SU-DHL-6 (cell line): ENCODE results near the gene ITSN1.

Experiments
- H2AFZ ChIP-seq: fragments of 200-600 bp; sonication (generic); 2 replicates; pipeline ENCODE4 v1.6.1; 2014; ENCODE audit warnings: low read depth, mild to moderate bottlenecking, moderate library complexity, mixed read lengths, antibody characterized with exemption, low read length; ENCODE audit not compliant: severe bottlenecking
- H3F3A ChIP-seq: fragments of 200-600 bp; shearing (Covaris generic); 2 replicates; pipeline ENCODE4 v1.6.0; 2016; ENCODE audit warnings: antibody characterized with exemption, mild to moderate bottlenecking; ENCODE audit not compliant: insufficient read depth
- H3K27ac ChIP-seq: fragments of 200-600 bp; sonication (generic); 2 replicates; pipeline ENCODE4 v1.5.1; 2016; ENCODE audit warnings: low read depth, mild to moderate bottlenecking, low read length, moderate library complexity, mixed read lengths
- H3K27me3 ChIP-seq: fragments of 200-600 bp; sonication (generic), shearing (Covaris generic); 2 replicates; pipeline ENCODE4 v1.6.0; 2014; ENCODE audit warnings: mild to moderate bottlenecking, low read length
- H3K36me3 ChIP-seq: fragments of 200-600 bp; sonication (generic); 2 replicates; pipeline ENCODE4 v1.6.1; 2014; ENCODE audit warnings: mild to moderate bottlenecking, low read length, mixed read lengths
- H3K4me2 ChIP-seq: fragments of 300-600, 200-600 bp; shearing (Covaris generic), sonication (generic); 2 replicates; pipeline ENCODE4 v1.6.0; 2014; ENCODE audit warnings: low read length, low read depth, mild to moderate bottlenecking; ENCODE audit not compliant: poor library complexity, severe bottlenecking
- H3K4me3 ChIP-seq: fragments of 200-600 bp; sonication (generic); 2 replicates; pipeline ENCODE4 v1.5.1; 2014; ENCODE audit warnings: antibody characterized with exemption, low read length, mild to moderate bottlenecking, mixed read lengths; ENCODE audit not compliant: insufficient read depth, poor library complexity, severe bottlenecking
- H3K79me2 ChIP-seq: fragments of 200-600 bp; sonication (generic); 2 replicates; pipeline ENCODE4 v1.6.1; 2014; ENCODE audit warnings: mild to moderate bottlenecking, low read length, moderate library complexity; ENCODE audit not compliant: insufficient read depth
- H3K9ac ChIP-seq: fragments of 200-600 bp; sonication (generic); 2 replicates; pipeline ENCODE4 v1.7.0; 2014; ENCODE audit warnings: mild to moderate bottlenecking, low read length
- H3K9me2 ChIP-seq: fragments of 200-600 bp; sonication (generic); replicated peaks from 2 replicates; pipeline ENCODE4 v1.6.1; 2014; ENCODE audit warnings: low read length; ENCODE audit not compliant: insufficient read depth
- H3K9me3 ChIP-seq: fragments of 200-600 bp; sonication (generic); 2 replicates; pipeline ENCODE4 v1.6.1; 2014; ENCODE audit warnings: low read length, mixed read lengths; ENCODE audit not compliant: insufficient read depth
- H4K20me1 ChIP-seq: fragments of 200-600 bp; sonication (generic); 2 replicates; pipeline ENCODE4 v1.6.1; 2014; ENCODE audit warnings: low read depth, mild to moderate bottlenecking, antibody characterized with exemption, low read length, moderate library complexity, mixed read lengths
- EZH2phosphoT487 ChIP-seq: fragments of 200-600 bp; sonication (generic), shearing (Covaris generic); conservative IDR thresholded peaks from 2 replicates; pipeline ENCODE4 v1.6.1; 2018; ENCODE audit warnings: mild to moderate bottlenecking, antibody characterized with exemption, low read length, moderate library complexity, mixed read lengths
- TF ChIP-seq, protein P1 (sequence below): fragments of 200-600 bp; sonication (generic); IDR thresholded peaks from one replicate; pipeline ENCODE4 v1.5.1; 2017; ENCODE audit warnings: antibody characterized with exemption, mild to moderate bottlenecking, low read length, moderate library complexity; ENCODE audit not compliant: insufficient read depth, poor library complexity, severe bottlenecking

Gene ITSN1

DNA sequence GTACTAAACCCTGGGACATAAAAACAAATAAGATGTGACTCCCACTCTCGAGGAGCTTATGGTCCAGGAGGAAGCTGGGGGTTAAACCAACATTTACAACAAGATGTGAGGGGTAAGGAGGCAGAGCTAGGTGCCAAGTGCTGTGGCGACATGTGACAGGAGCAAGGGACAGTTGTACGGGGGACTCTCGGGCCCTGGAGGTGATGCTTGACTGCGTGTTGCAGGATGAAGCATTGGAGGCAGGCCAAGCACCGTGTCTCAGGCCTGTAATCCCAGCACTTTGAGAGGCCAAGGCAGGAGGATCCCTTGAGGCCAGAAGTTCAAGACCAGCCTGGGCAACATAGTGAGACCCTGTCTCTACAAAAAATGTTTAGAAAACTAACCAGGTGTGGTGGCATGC lies 236.5 kb downstream of the ITSN1 start:
- H3K9me3 ChIP-seq, result no peaks in the 10 kb centered on the region
- H3K4me2 ChIP-seq, result no peak overlapping the region
- H2AFZ ChIP-seq, result no peak overlapping the region
- no peak overlapping the region for H3K27ac ChIP-seq
- no peak for TF ChIP-seq EZH2phosphoT487
- TF ChIP-seq, protein P1, sequence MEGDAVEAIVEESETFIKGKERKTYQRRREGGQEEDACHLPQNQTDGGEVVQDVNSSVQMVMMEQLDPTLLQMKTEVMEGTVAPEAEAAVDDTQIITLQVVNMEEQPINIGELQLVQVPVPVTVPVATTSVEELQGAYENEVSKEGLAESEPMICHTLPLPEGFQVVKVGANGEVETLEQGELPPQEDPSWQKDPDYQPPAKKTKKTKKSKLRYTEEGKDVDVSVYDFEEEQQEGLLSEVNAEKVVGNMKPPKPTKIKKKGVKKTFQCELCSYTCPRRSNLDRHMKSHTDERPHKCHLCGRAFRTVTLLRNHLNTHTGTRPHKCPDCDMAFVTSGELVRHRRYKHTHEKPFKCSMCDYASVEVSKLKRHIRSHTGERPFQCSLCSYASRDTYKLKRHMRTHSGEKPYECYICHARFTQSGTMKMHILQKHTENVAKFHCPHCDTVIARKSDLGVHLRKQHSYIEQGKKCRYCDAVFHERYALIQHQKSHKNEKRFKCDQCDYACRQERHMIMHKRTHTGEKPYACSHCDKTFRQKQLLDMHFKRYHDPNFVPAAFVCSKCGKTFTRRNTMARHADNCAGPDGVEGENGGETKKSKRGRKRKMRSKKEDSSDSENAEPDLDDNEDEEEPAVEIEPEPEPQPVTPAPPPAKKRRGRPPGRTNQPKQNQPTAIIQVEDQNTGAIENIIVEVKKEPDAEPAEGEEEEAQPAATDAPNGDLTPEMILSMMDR, result no peak
- H3K36me3 ChIP-seq, result no peaks in the 10 kb centered on the region
- no peak overlapping the region for H3K4me3 ChIP-seq
- no peaks in the 10 kb centered on the region for H4K20me1 ChIP-seq
- no peaks in the 10 kb centered on the region for H3F3A ChIP-seq
- no peaks in the 10 kb centered on the region for H3K9me2 ChIP-seq
- H3K27me3 ChIP-seq, result no peaks in the 10 kb centered on the region
- no peak overlapping the region for H3K9ac ChIP-seq
- no peaks in the 10 kb centered on the region for H3K79me2 ChIP-seq

- Histone ChIP-seq H3F3A (no peaks in the 10 kb centered on the region), H3K9ac (no peak overlapping the region), H3K9me2 (no peaks in the 10 kb centered on the region), H2AFZ (no peak overlapping the region), H4K20me1 (no peaks in the 10 kb centered on the region), H3K79me2 (no peaks in the 10 kb centered on the region), H3K36me3 (no peaks in the 10 kb centered on the region), H3K4me2 (no peak overlapping the region), H3K9me3 (no peaks in the 10 kb centered on the region), H3K27me3 (no peaks in the 10 kb centered on the region), H3K4me3 (no peak overlapping the region), H3K27ac (no peak overlapping the region)
- TF ChIP-seq, protein P1, result no peak
- TF ChIP-seq EZH2phosphoT487, result no peak
Observed at GRCh38 chr21:33880626-33881025, 238.3 kb downstream of the ITSN1 start.

DNA sequence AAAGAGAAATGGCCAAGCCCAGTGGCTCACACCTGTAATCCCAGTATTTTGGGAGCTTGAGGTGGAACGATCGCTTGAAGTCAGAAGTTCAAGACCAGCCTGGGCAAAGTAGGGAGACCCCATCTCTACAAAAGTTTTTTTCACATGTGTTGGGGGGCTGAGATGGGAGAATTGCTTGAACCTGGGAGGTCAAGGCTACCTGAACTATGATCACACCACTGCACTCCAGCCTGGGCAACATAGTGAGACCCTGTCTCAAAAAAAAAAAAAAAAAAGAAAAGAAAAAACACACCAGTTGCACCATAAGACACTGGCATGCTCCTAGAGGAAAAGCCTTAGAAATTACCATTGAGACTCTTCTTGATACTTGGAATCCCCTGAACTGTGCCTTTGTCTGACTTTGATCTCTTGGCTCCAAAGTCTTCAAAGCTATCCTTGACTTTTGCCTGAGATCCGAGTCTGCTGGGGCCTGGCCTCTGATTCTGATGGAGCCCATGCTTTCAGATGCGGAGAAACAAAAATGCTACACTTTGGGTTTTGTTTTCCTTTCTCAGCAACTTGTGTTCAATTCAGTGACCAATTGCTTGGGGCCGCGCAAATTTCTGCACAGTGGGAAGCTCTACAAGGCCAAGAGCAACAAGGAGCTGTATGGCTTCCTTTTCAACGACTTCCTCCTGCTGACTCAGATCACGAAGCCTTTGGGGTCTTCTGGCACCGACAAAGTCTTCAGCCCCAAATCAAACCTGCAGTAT lies 239.6 kb downstream of the ITSN1 start:
- no peak overlapping the region for H3K9ac ChIP-seq
- H3K36me3 ChIP-seq, result no peaks in the 10 kb centered on the region
- H3K27ac ChIP-seq, result no peak overlapping the region
- H3K9me3 ChIP-seq, result no peaks in the 10 kb centered on the region
- no peak overlapping the region for H3K4me2 ChIP-seq
- H3K4me3 ChIP-seq, result no peak overlapping the region
- H4K20me1 ChIP-seq, result no peaks in the 10 kb centered on the region
- H2AFZ ChIP-seq, result no peak overlapping the region
- no peaks in the 10 kb centered on the region for H3F3A ChIP-seq
- H3K27me3 ChIP-seq, result no peaks in the 10 kb centered on the region
- H3K79me2 ChIP-seq, result no peaks in the 10 kb centered on the region
- H3K9me2 ChIP-seq, result no peaks in the 10 kb centered on the region
- no peak for TF ChIP-seq EZH2phosphoT487
- TF ChIP-seq, protein P1, result no peak
